ENCODE results near the gene CDK14.

GRCh38 chr7:91162436-91162835, 566.3 kb downstream of the CDK14 start:
- no peak for TF ChIP-seq CTCF (IDR thresholded peaks at IDR 0.05)
- TF ChIP-seq EZH2 (IDR thresholded peaks at IDR 0.05) = no peak
